SK-N-SH (cell line): ENCODE data around the gene EHD3. TPM values are rescaled to one million over a fixed set of nuclear protein-coding genes. Genes with fewer than 3 reads are reported as not detected.

Experiments used
- CTCF ChIA-PET: fragments of 300-600, 350-600 bp; formaldehyde crosslinking; extraction: SDS; loops from one replicate; lab custom pipeline; 2021; lab: Yijun Ruan, JAX
- POLR2A ChIA-PET: fragments of 350-600 bp; sonication (Branson Sonifier 250); formaldehyde crosslinking; extraction: SDS; loops from one replicate; lab custom pipeline; 2020; ENCODE audit warnings: antibody characterized with exemption, inconsistent platforms; lab: Yijun Ruan, JAX
- DNase-seq: peaks from one replicate; pipeline ENCODE4 v3.0.0; 2012
- H2AFZ ChIP-seq: fragments of 200-600 bp; sonication (generic); 2 replicates; pipeline ENCODE4 v1.8.1; 2016; ENCODE audit warnings: antibody characterized with exemption, mild to moderate bottlenecking, low read depth
- H3F3A ChIP-seq: fragments of 200-600 bp; sonication (generic); replicated peaks from 2 replicates; pipeline ENCODE3; 2016; ENCODE audit warnings: antibody characterized with exemption, mild to moderate bottlenecking; ENCODE audit not compliant: insufficient read depth
- H3K27ac ChIP-seq, 2 experiments: fragments of 200-500 bp in 1 of 2; fragments of 200-600 bp in 1 of 2; sonication (Bioruptor generic) in 1 of 2; sonication (generic), shearing (Covaris generic) in 1 of 2; 2 replicates each; pipeline versions ENCODE4 v1.5.1 to v1.6.1; 2014 to 2016; ENCODE audit warnings: low read depth in 2 of 2, inconsistent platforms in 1 of 2, low read length in 1 of 2, mild to moderate bottlenecking in 1 of 2, mixed read lengths in 1 of 2
- H3K27me3 ChIP-seq: fragments of 200-600 bp; sonication (generic), shearing (Covaris generic); 2 replicates; pipeline ENCODE4 v1.6.1; 2016; ENCODE audit warnings: mixed run types; ENCODE audit not compliant: insufficient read depth
- H3K36me3 ChIP-seq, 2 experiments: fragments of 200-500 bp in 1 of 2; fragments of 200-600 bp in 1 of 2; sonication (Bioruptor generic) in 1 of 2; sonication (generic) in 1 of 2; replicated peaks in 1 of 2; 2 replicates each; pipeline versions ENCODE3 to v1.5.1; 2014 to 2016; ENCODE audit warnings: low read length in 1 of 2, mild to moderate bottlenecking in 1 of 2; ENCODE audit not compliant: insufficient read depth in 2 of 2, control insufficient read depth in 1 of 2
- H3K4me1 ChIP-seq, 2 experiments: fragments of 200-500 bp in 1 of 2; fragments of 200-600 bp in 1 of 2; sonication (Bioruptor generic) in 1 of 2; sonication (generic), shearing (Covaris generic) in 1 of 2; 2 replicates each; pipeline versions ENCODE4 v1.5.1 to v1.6.1; 2014 to 2016; ENCODE audit warnings: low read depth in 1 of 2, low read length in 1 of 2, mixed run types in 1 of 2; ENCODE audit not compliant: insufficient read depth in 2 of 2, control insufficient read depth in 1 of 2
- H3K4me2 ChIP-seq: fragments of 200-600 bp; sonication (generic), shearing (Covaris generic); 2 replicates; pipeline ENCODE4 v1.6.1; 2017; ENCODE audit warnings: mixed run types
- H3K4me3 ChIP-seq, 2 experiments: fragments of 200-500 bp in 1 of 2; fragments of 200-600 bp in 1 of 2; sonication (Bioruptor generic) in 1 of 2; sonication (generic), shearing (Covaris generic) in 1 of 2; 2 replicates each; pipeline versions ENCODE4 v1.5.1 to v1.8.1; 2014 to 2016; ENCODE audit warnings: low read depth in 2 of 2, inconsistent platforms in 1 of 2, low read length in 1 of 2, mild to moderate bottlenecking in 1 of 2, mixed read lengths in 1 of 2, moderate library complexity in 1 of 2
- H3K79me2 ChIP-seq: fragments of 200-600 bp; sonication (generic); 2 replicates; pipeline ENCODE4 v1.8.1; 2017; ENCODE audit warnings: mild to moderate bottlenecking; ENCODE audit not compliant: insufficient read depth
- H3K9ac ChIP-seq: fragments of 200-600 bp; sonication (generic); 2 replicates; pipeline ENCODE4 v1.6.1; 2017; ENCODE audit warnings: mixed run types
- H3K9me2 ChIP-seq: fragments of 200-600 bp; sonication (generic); 2 replicates; pipeline ENCODE4 v1.6.1; 2017; ENCODE audit warnings: mixed run types
- H3K9me3 ChIP-seq: fragments of 200-600 bp; sonication (generic); 2 replicates; pipeline ENCODE4 v1.6.1; 2017; ENCODE audit warnings: mixed run types, mild to moderate bottlenecking, moderate library complexity
- H4K20me1 ChIP-seq: fragments of 200-600 bp; sonication (generic); 2 replicates; pipeline ENCODE4 v1.6.1; 2017; ENCODE audit warnings: mild to moderate bottlenecking, mixed run types; ENCODE audit not compliant: insufficient read depth
- CHD2 ChIP-seq: fragments of 150-350 bp; IDR thresholded peaks from 2 replicates; pipeline ENCODE4 v1.6.1; 2018; ENCODE audit warnings: low read length; ENCODE audit not compliant: partially characterized antibody
- ELF1 ChIP-seq: IDR thresholded peaks from 2 replicates; pipeline ENCODE4 v1.4.0; 2012
- EP300 ChIP-seq, 2 experiments: IDR thresholded peaks; 2 replicates each; pipeline versions ENCODE4 v1.4.0 to v1.6.1; 2012; ENCODE audit warnings: borderline replicate concordance in 1 of 2, low read depth in 1 of 2, low read length in 1 of 2
- EZH2phosphoT487 ChIP-seq: fragments of 200-600 bp; sonication (generic); IDR thresholded peaks from 2 replicates; pipeline ENCODE4 v1.6.1; 2017; ENCODE audit warnings: low read depth, mixed run types, mild to moderate bottlenecking, antibody characterized with exemption, moderate library complexity, borderline replicate concordance
- FOXJ3 ChIP-seq: sonication (generic); formaldehyde crosslinking; IDR thresholded peaks from 2 replicates; pipeline ENCODE4 v1.5.1; 2020; ENCODE audit warnings: mild to moderate bottlenecking, missing genetic modification reagents
- FOXM1 ChIP-seq: IDR thresholded peaks from 2 replicates; pipeline ENCODE4 v1.4.0; 2012; ENCODE audit warnings: low read depth, mild to moderate bottlenecking
- MEF2A ChIP-seq: IDR thresholded peaks from 2 replicates; pipeline ENCODE4 v1.4.0; 2012; ENCODE audit warnings: low read depth, borderline replicate concordance
- POLR2AphosphoS5 ChIP-seq: IDR thresholded peaks from 2 replicates; pipeline ENCODE4 v1.6.1; 2012; ENCODE audit warnings: low read depth, low read length
- RFX5 ChIP-seq: IDR thresholded peaks from 2 replicates; pipeline ENCODE4 v1.6.1; 2012; ENCODE audit warnings: mild to moderate bottlenecking, improper control_type of control experiment, low read length
- RXRA ChIP-seq: IDR thresholded peaks from 2 replicates; pipeline ENCODE4 v1.4.0; 2012; ENCODE audit warnings: low read depth, mild to moderate bottlenecking, borderline replicate concordance
- TAF1 ChIP-seq: IDR thresholded peaks from 2 replicates; pipeline ENCODE4 v1.6.1; 2012; ENCODE audit warnings: low read depth, mild to moderate bottlenecking, low read length, moderate library complexity, borderline replicate concordance
- TCF12 ChIP-seq: IDR thresholded peaks from 2 replicates; pipeline ENCODE4 v1.4.0; 2012
- YY1 ChIP-seq: IDR thresholded peaks from 2 replicates; pipeline ENCODE4 v1.4.0; 2012; ENCODE audit warnings: low read depth, mild to moderate bottlenecking
- WGBS: methylation state at CpG from one replicate; pipeline ENCODE4 v1.1.6; 2017; ENCODE audit warnings: low lambda C conversion rate; 5-methylcytosine and 5-hydroxymethylcytosine counted together
- polyA plus RNA-seq, 3 experiments: library from polyadenylated mRNA; depleted of rRNA; stranded (reverse); fragments of >200 nt; gene quantifications; 2 replicates each; pipeline ENCODE4 v1.2.3, GENCODE V29; 2012
- TF ChIP-seq, protein P1 (sequence below): IDR thresholded peaks from 2 replicates; pipeline ENCODE4 v1.4.0; 2012; ENCODE audit warnings: low read depth, borderline replicate concordance
- TF ChIP-seq, protein P2 (sequence below): fragments of 150-350 bp; IDR thresholded peaks from 2 replicates; pipeline ENCODE4 v1.6.1; 2016; ENCODE audit warnings: mild to moderate bottlenecking, low read depth, low read length
- TF ChIP-seq, protein P3 (sequence below): IDR thresholded peaks from 2 replicates; pipeline ENCODE4 v1.4.0; 2012; ENCODE audit warnings: low read depth, borderline replicate concordance

The EHD3 gene
- polyA plus RNA-seq, 1 of the 3 experiments (the other 2 are of a cell fraction): 45.4 TPM

DNA sequence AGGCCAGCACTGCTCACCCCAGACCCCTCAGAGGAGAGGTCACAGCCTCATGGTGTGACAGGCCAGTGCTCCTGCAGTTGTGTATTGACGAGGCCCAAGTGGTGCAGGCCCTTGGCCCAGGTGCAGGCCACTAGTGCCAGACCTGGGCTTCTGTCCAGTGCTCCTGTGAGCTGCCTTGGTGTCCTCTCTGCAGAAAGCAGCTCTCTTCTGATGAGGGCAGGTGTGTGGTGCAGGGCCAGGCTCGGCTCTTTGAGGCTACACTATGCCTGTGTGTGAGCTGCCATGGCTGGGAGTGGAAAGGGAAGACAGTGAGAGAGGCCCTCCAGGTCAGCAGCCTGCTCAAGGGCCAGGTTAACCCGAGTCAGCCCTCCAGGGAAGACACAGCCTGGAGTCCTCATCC, 17.1 kb downstream of the EHD3 start:
- peaks cover under 1 to 3% of the 10 kb centered on the region in 2 experiments; a peak in 1 of 4 replicates for H3K4me1 ChIP-seq
- H3F3A ChIP-seq: no peaks in the 10 kb centered on the region
- peaks cover 29 to 54% of the 10 kb centered on the region in 2 experiments for H3K36me3 ChIP-seq
- peaks cover 2% of the 10 kb centered on the region for H4K20me1 ChIP-seq
- H2AFZ ChIP-seq: no peak overlapping the region
- POLR2A ChIA-PET: no interaction called here
- 53% methylated on average over 2 of the region's 3 CpGs for WGBS
- H3K79me2 ChIP-seq: 0 out of 2 replicates have a peak, but pooled peaks cover 4% of the 10 kb centered on the region
- no peaks in the 10 kb centered on the region for H3K9me2 ChIP-seq
- H3K9me3 ChIP-seq: no peaks in the 10 kb centered on the region
- no peak overlapping the region for H3K4me2 ChIP-seq
- no peak overlapping the region; a peak in 1 of 4 replicates for H3K27ac ChIP-seq
- H3K4me3 ChIP-seq: no peak overlapping the region
- no peak overlapping the region for H3K9ac ChIP-seq
- TF ChIP-seq, protein P1, sequence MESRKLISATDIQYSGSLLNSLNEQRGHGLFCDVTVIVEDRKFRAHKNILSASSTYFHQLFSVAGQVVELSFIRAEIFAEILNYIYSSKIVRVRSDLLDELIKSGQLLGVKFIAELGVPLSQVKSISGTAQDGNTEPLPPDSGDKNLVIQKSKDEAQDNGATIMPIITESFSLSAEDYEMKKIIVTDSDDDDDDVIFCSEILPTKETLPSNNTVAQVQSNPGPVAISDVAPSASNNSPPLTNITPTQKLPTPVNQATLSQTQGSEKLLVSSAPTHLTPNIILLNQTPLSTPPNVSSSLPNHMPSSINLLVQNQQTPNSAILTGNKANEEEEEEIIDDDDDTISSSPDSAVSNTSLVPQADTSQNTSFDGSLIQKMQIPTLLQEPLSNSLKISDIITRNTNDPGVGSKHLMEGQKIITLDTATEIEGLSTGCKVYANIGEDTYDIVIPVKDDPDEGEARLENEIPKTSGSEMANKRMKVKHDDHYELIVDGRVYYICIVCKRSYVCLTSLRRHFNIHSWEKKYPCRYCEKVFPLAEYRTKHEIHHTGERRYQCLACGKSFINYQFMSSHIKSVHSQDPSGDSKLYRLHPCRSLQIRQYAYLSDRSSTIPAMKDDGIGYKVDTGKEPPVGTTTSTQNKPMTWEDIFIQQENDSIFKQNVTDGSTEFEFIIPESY: no peak
- TF ChIP-seq YY1 (no peak), EP300 (IDR thresholded peaks at IDR 0.05; ENCODE audit: borderline replicate concordance in 1 of 2, low read depth in 1 of 2, low read length in 1 of 2) (no peak), RFX5 (no peak), ELF1 (no peak), EZH2phosphoT487 (no peak), FOXM1 (no peak), MEF2A (no peak)
- TF ChIP-seq, protein P2, sequence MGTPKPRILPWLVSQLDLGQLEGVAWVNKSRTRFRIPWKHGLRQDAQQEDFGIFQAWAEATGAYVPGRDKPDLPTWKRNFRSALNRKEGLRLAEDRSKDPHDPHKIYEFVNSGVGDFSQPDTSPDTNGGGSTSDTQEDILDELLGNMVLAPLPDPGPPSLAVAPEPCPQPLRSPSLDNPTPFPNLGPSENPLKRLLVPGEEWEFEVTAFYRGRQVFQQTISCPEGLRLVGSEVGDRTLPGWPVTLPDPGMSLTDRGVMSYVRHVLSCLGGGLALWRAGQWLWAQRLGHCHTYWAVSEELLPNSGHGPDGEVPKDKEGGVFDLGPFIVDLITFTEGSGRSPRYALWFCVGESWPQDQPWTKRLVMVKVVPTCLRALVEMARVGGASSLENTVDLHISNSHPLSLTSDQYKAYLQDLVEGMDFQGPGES: no peak
- DNase-seq: no peak
- no peaks in the 10 kb centered on the region for H3K27me3 ChIP-seq
- CTCF ChIA-PET: interaction anchor here (1.0 to 1.3 kb wide), 3 partner anchors 14 to 82 kb away, joined by 3 to 4 read pairs (median 4); partner anchors contain the start of gene EHD3

DNA sequence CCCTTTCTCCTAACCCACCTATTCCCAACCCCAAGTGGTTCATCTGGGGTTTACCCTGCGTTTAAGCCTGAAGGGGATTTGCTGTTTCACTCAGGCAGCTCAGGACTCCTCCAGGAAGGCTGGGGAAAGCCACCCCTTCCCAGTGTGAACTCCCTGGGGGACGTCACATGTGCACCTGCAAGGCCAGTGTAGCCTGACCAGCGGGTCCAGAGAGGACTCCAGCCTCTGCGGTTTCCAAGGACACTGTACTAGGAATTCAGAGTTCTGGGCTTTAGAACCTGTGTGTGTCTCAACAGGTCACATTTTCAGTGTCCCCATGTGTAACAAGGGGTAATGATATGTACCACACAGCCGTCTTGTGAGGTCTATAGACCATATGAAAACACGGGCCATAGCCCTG, 17.9 kb downstream of the EHD3 start:
- no peaks in the 10 kb centered on the region for H3K27me3 ChIP-seq
- H3K9me2 ChIP-seq: no peaks in the 10 kb centered on the region
- no peaks in the 10 kb centered on the region for H3K9me3 ChIP-seq
- no peak overlapping the region for H3K9ac ChIP-seq
- CTCF ChIA-PET: interaction anchor here (1.0 to 1.3 kb wide), 2 partner anchors 9 to 18 kb away, joined by 3 to 5 read pairs; partner anchors contain the start of gene EHD3
- H3F3A ChIP-seq: no peaks in the 10 kb centered on the region
- no peak for DNase-seq
- peaks cover 0 to 4% of the 10 kb centered on the region in 2 experiments; a peak in 1 of 4 replicates for H3K4me1 ChIP-seq
- no peak overlapping the region for H2AFZ ChIP-seq
- 0 out of 2 replicates have a peak, but pooled peaks cover 2% of the 10 kb centered on the region for H3K79me2 ChIP-seq
- 78% methylated on average over 6 of the region's 6 CpGs for WGBS
- no peaks in the 10 kb centered on the region; the same call in 1 of the 2 replicates for H4K20me1 ChIP-seq
- no peak overlapping the region for H3K4me3 ChIP-seq
- peaks cover 33 to 60% of the 10 kb centered on the region in 2 experiments for H3K36me3 ChIP-seq
- no peak overlapping the region for H3K4me2 ChIP-seq
- POLR2A ChIA-PET: no interaction called here
- no peak overlapping the region for H3K27ac ChIP-seq
- TF ChIP-seq TAF1 (no peak), CHD2 (no peak), TCF12 (no peak), YY1 (no peak), RXRA (no peak), MEF2A (no peak), POLR2AphosphoS5 (no peak), FOXJ3 (no peak), EZH2phosphoT487 (no peak)
- TF ChIP-seq, protein P3, sequence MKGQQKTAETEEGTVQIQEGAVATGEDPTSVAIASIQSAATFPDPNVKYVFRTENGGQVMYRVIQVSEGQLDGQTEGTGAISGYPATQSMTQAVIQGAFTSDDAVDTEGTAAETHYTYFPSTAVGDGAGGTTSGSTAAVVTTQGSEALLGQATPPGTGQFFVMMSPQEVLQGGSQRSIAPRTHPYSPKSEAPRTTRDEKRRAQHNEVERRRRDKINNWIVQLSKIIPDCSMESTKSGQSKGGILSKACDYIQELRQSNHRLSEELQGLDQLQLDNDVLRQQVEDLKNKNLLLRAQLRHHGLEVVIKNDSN: no peak
- TF ChIP-seq, protein P1: no peak
